SU-DHL-6 (cell line): ENCODE data around the gene ABCA5.

ENCODE experiments used
- EZH2phosphoT487 ChIP-seq: fragments of 200-600 bp; sonication (generic), shearing (Covaris generic); conservative IDR thresholded peaks from 2 replicates; pipeline ENCODE4 v1.6.1; 2018; ENCODE audit warnings: mild to moderate bottlenecking, antibody characterized with exemption, low read length, moderate library complexity, mixed read lengths
- TF ChIP-seq, protein P1 (sequence below): fragments of 200-600 bp; sonication (generic); IDR thresholded peaks from one replicate; pipeline ENCODE4 v1.5.1; 2017; ENCODE audit warnings: antibody characterized with exemption, mild to moderate bottlenecking, low read length, moderate library complexity; ENCODE audit not compliant: insufficient read depth, poor library complexity, severe bottlenecking

DNA sequence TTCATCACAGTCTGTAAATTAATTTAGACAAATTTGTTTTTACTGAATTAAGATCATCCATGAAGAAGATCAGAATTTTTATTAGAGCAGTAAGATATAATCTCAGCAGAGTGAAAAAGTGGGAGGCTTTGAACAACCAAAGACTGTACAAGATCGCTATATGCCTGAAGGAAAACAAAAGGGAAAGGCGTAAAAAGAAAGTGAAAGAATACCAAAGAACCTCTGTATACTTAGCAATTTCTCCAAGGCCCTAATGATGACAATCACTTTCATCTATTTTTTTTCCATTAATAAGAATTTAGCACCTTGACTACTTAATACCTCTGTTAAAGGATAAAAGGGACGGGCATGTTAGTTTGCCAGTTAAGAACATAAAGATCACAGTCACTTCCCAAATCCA is 59.7 kb downstream of the ABCA5 start:
- TF ChIP-seq, protein P1, sequence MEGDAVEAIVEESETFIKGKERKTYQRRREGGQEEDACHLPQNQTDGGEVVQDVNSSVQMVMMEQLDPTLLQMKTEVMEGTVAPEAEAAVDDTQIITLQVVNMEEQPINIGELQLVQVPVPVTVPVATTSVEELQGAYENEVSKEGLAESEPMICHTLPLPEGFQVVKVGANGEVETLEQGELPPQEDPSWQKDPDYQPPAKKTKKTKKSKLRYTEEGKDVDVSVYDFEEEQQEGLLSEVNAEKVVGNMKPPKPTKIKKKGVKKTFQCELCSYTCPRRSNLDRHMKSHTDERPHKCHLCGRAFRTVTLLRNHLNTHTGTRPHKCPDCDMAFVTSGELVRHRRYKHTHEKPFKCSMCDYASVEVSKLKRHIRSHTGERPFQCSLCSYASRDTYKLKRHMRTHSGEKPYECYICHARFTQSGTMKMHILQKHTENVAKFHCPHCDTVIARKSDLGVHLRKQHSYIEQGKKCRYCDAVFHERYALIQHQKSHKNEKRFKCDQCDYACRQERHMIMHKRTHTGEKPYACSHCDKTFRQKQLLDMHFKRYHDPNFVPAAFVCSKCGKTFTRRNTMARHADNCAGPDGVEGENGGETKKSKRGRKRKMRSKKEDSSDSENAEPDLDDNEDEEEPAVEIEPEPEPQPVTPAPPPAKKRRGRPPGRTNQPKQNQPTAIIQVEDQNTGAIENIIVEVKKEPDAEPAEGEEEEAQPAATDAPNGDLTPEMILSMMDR, result no peak
- no peak for TF ChIP-seq EZH2phosphoT487
